VCaP (cell line): ENCODE measurements around the gene PTGES2.

ENCODE experiments used
- H3K27ac ChIP-seq: fragments of 450-650 bp; 2 replicates; pipeline ENCODE4 v1.5.1; 2017
- CTCF ChIP-seq: fragments of 450-650 bp; conservative IDR thresholded peaks from 2 replicates; pipeline ENCODE4 v1.5.1; 2017; ENCODE audit warnings: mild to moderate bottlenecking, moderate library complexity

PTGES2 gene

GRCh38 chr9:128100581-128100980 lies 26.9 kb downstream of the PTGES2 start:
- TF ChIP-seq CTCF: no peak
- H3K27ac ChIP-seq: peak overlapping the region; percentile 34; the same call in 1 of the 2 replicates

GRCh38 chr9:128099932-128100491 lies 27.5 kb downstream of the PTGES2 start:
- peak overlapping the region; percentile 34; the same call in 1 of the 2 replicates for H3K27ac ChIP-seq

GRCh38 chr9:128099231-128099931 lies 28.1 kb downstream of the PTGES2 start:
- peak overlapping the region; percentile 56 for H3K27ac ChIP-seq
- TF ChIP-seq CTCF: no peak

More at GRCh38 chr9:128099932-128100491, 27.5 kb downstream of the PTGES2 start:
- TF ChIP-seq CTCF: no peak

GRCh38 chr9:128098297-128099230 lies 29.0 kb downstream of the PTGES2 start:
- peak overlapping the region; percentile 56 for H3K27ac ChIP-seq
- no peak for TF ChIP-seq CTCF

- TF ChIP-seq CTCF: no peak
- peak overlapping the region; percentile 56 for H3K27ac ChIP-seq
These were observed 29.8 kb downstream of the PTGES2 start for GRCh38 chr9:128097543-128098296.

- peak overlapping the region; percentile 56 for H3K27ac ChIP-seq
- TF ChIP-seq CTCF: no peak
These were observed 30.7 kb downstream of the PTGES2 start for GRCh38 chr9:128096616-128097536.
